Tibial nerve (tissue), 4 donors: ENCODE data around the gene GNL3. TPM values are rescaled to one million over a fixed set of nuclear protein-coding genes. Genes with fewer than 3 reads are reported as not detected.
A peak's percentile ranks its signal among the peaks of the same experiment; 100 is the strongest.

Experiments used
- small RNA-seq: library from RNA; depleted of rRNA; stranded (forward); fragments of <200 nt; gene quantifications from one replicate; pipeline ENCODE3, GENCODE V24; 2016
- total RNA-seq, 4 donors: library from RNA; depleted of rRNA; stranded (reverse); fragments of >200 nt; gene quantifications; one replicate each; pipeline ENCODE4 v1.1.0, GENCODE V29; 2016

The GNL3 gene
- total RNA-seq, 4 donors from 2014 or later, result 44.8 to 57.5 (median 52.6) TPM

Small RNA genes within 50 kb of the gene (small RNA-seq; reads per million reads assigned to genes)
- not detected for gene AC006254.2
- gene RF00569, result 5,075 reads per million, percentile 99 among the genes with 10 or more reads in this experiment
- not detected for gene RF01183
- not detected for gene SNORD19
- not detected for gene SNORD19B
- gene SNORD69, result 4,010 reads per million, percentile 99 among the genes with 10 or more reads in this experiment

Other genes with a start within 250 kb of the GNL3 start
- 10 to 100 TPM; 11.5 to 67.5 (median 32.7) TPM for gene SEMA3G, start 240.9 kb upstream of the GNL3 start, total RNA-seq
- 100 to 1,000 TPM; 235 to 624 (median 535) TPM for gene TNNC1, start 232.0 kb upstream of the GNL3 start, total RNA-seq
- gene NISCH, start 230.4 kb upstream of the GNL3 start, total RNA-seq, result 100 to 1,000 TPM; 192 to 305 (median 232) TPM
- gene STAB1, start 190.7 kb upstream of the GNL3 start, total RNA-seq, result 100 to 1,000 TPM; 167 to 527 (median 264) TPM
- 100 to 1,000 TPM in 2 of 4 donors, 10 to 100 TPM in 2; 71.1 to 133 (median 94.2) TPM for gene NT5DC2, start 152.2 kb upstream of the GNL3 start, total RNA-seq
- 10 to 100 TPM in 2 of 4 donors, 1 to 10 TPM in 2; 1.2 to 23.9 (median 9.5) TPM for gene UQCC5, start 149.4 kb upstream of the GNL3 start, total RNA-seq
- gene PBRM1, start 119 bp upstream of the GNL3 start, total RNA-seq, result 100 to 1,000 TPM in 3 of 4 donors, 10 to 100 TPM in 1; 87.0 to 123 (median 114) TPM
- 100 to 1,000 TPM in 1 of 4 donors, 10 to 100 TPM in 3; 44.7 to 109 (median 94.9) TPM for gene GLT8D1, start 19.8 kb downstream of the GNL3 start, total RNA-seq
- gene SPCS1, start 20.1 kb downstream of the GNL3 start, total RNA-seq, result 100 to 1,000 TPM in 1 of 4 donors, 10 to 100 TPM in 3; 58.8 to 123 (median 77.4) TPM
- gene NEK4, start 84.9 kb downstream of the GNL3 start, total RNA-seq, result 10 to 100 TPM; 19.2 to 26.7 (median 20.5) TPM
- gene ITIH1, start 91.6 kb downstream of the GNL3 start, total RNA-seq, result 1 to 10 TPM in 1 of 4 donors, not detected in 3; 4.1 TPM
- gene ITIH3, start 108.8 kb downstream of the GNL3 start, total RNA-seq, result 10 to 100 TPM in 3 of 4 donors, 1 to 10 TPM in 1; 9.4 to 29.6 (median 20.1) TPM
- gene ITIH4, start 144.6 kb downstream of the GNL3 start, total RNA-seq, result 10 to 100 TPM in 2 of 4 donors, 1 to 10 TPM in 2; 5.4 to 24.9 (median 10.1) TPM
- gene MUSTN1, start 149.0 kb downstream of the GNL3 start, total RNA-seq, result 10 to 100 TPM; 38.5 to 77.9 (median 64.9) TPM
- 10 to 100 TPM; 35.4 to 82.3 (median 46.0) TPM for gene STIMATE, start 211.5 kb downstream of the GNL3 start, total RNA-seq